Esophagus squamous epithelium (tissue), 4 donors: ENCODE results near the gene TP53I11.

ENCODE experiments used
- CTCF ChIP-seq, 6 experiments: fragments of 450-650 bp in 4 of 6; fragments of 200-600 bp in 2 of 6; sonication (generic) in 2 of 6; IDR thresholded peaks; one replicate each; pipeline ENCODE4 v1.5.1; 2016 to 2019; ENCODE audit warnings: antibody characterized with exemption in 6 of 6, mild to moderate bottlenecking in 4 of 6, moderate library complexity in 4 of 6
- POLR2A ChIP-seq, 4 donors: fragments of 450-650 bp; IDR thresholded peaks; one replicate each; pipeline ENCODE4 v1.6.1; 2017; ENCODE audit warnings: antibody characterized with exemption in 4 of 4, mild to moderate bottlenecking in 4 of 4, moderate library complexity in 3 of 4

- TF ChIP-seq CTCF (IDR thresholded peaks at IDR 0.05) (no peak), POLR2A (IDR thresholded peaks at IDR 0.05) (no peak)
These were observed 57.3 kb downstream of the TP53I11 start for GRCh38 chr11:44893308-44893822.
